Tibial nerve (tissue), 4 donors: ENCODE data around the gene TBL3.

Source experiments
- EP300 ChIP-seq, 2 donors: sonication (generic); formaldehyde crosslinking; IDR thresholded peaks; one replicate each; pipeline ENCODE4 v1.6.1; 2017; ENCODE audit warnings: antibody characterized with exemption in 2 of 2, mild to moderate bottlenecking in 1 of 2
- POLR2A ChIP-seq, 2 donors: fragments of 450-650 bp; IDR thresholded peaks; one replicate each; pipeline ENCODE4 v1.6.1; 2017; ENCODE audit warnings: antibody characterized with exemption in 2 of 2, mild to moderate bottlenecking in 2 of 2, moderate library complexity in 2 of 2
- TF ChIP-seq, protein P1 (sequence below), 5 experiments: fragments of 200-600 bp in 3 of 5; fragments of 450-650 bp in 2 of 5; sonication (generic) in 3 of 5; IDR thresholded peaks; one replicate each; pipeline ENCODE4 v1.5.1; 2016 to 2019; ENCODE audit warnings: antibody characterized with exemption in 5 of 5, mild to moderate bottlenecking in 3 of 5, moderate library complexity in 2 of 5

DNA sequence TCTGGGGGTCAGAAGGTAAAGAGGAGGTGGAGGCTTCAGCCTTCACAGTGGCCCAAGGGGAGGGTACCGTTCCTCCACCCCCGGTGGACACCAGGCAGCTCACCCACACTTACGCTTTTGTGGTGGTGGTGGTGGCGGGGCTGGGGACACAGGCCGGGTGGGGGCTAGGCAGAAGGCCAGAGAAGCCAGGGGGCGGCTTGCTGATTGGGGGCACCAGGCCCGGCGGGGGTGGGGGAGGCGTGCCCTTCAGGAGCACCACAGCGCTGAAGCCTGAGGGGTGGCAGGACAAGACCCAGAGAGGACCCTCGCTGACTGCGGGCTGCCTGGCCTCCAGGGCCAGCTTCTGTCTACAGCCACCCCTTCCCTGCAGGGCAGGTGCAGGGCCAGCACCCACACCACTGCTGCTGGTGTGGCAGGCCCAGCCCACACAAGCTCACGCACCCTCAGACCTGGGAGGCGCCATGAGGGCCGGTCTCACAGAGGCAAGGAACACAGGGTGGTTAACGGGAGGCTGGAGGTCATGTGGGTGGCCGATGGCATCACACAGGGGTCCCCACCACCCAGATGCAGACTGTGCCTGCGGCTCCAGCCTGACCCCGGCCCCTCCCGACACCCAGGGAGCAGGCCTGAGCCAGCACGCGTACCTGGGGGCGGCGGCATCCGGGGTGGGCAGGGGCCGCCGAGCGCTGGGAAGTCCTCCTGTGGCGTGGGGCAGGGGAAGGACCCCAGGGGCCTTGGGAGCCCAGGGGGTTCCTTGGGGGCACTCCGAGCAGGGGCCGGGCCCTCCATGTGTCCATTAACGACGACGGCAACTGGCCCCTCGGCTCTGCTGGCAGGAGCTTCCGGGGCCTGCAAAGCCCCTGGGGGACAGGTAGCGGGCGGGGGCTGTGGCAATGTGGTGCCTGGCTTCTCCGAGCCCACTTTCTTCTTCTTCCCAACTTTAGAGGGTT lies 27.3 kb downstream of the TBL3 start:
- TF ChIP-seq, protein P1, sequence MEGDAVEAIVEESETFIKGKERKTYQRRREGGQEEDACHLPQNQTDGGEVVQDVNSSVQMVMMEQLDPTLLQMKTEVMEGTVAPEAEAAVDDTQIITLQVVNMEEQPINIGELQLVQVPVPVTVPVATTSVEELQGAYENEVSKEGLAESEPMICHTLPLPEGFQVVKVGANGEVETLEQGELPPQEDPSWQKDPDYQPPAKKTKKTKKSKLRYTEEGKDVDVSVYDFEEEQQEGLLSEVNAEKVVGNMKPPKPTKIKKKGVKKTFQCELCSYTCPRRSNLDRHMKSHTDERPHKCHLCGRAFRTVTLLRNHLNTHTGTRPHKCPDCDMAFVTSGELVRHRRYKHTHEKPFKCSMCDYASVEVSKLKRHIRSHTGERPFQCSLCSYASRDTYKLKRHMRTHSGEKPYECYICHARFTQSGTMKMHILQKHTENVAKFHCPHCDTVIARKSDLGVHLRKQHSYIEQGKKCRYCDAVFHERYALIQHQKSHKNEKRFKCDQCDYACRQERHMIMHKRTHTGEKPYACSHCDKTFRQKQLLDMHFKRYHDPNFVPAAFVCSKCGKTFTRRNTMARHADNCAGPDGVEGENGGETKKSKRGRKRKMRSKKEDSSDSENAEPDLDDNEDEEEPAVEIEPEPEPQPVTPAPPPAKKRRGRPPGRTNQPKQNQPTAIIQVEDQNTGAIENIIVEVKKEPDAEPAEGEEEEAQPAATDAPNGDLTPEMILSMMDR (IDR thresholded peaks at IDR 0.05), result no peak
- TF ChIP-seq EP300 (IDR thresholded peaks at IDR 0.05), result no peak
- TF ChIP-seq POLR2A (IDR thresholded peaks at IDR 0.05), result no peak
